ENCODE results near the gene SERPINA12.

SERPINA12 gene

DNA sequence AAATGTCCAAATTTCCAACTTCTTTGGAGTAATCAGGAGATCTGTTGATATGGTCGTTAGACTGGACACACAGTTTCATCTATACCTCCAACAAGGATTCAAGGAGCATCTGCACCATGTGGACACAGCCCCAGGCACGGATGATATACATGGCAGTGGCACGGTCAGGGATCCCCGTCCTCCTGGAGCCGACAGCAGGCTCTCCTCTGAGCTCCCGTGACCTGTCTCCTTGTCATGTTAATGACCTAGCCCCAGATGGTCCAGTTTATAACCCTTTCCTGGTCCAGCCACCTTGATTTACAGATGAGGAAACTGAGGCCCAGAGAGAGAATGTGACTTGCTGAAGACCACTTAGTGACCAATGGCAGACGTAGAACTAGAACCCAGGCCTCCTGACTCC is 35.5 kb upstream of the SERPINA12 start:
- Histone ChIP-seq H3K4me1 (ENCODE audit: control insufficient read depth, low read depth, low read length) (peaks cover 16% of the 10 kb centered on the region), H3K27me3 (ENCODE audit: control insufficient read depth, insufficient read depth, low read length) (no peaks in the 10 kb centered on the region), H3K9ac (ENCODE audit: low read length) (no peak overlapping the region), H3K9me3 (ENCODE audit: control insufficient read depth, low read depth, low read length) (no peaks in the 10 kb centered on the region), H3K4me3 (ENCODE audit: low read length) (no peak overlapping the region), H3K36me3 (ENCODE audit: control insufficient read depth, low read depth, low read length) (no peaks in the 10 kb centered on the region), H3K27ac (ENCODE audit: low read length) (no peak overlapping the region)

DNA sequence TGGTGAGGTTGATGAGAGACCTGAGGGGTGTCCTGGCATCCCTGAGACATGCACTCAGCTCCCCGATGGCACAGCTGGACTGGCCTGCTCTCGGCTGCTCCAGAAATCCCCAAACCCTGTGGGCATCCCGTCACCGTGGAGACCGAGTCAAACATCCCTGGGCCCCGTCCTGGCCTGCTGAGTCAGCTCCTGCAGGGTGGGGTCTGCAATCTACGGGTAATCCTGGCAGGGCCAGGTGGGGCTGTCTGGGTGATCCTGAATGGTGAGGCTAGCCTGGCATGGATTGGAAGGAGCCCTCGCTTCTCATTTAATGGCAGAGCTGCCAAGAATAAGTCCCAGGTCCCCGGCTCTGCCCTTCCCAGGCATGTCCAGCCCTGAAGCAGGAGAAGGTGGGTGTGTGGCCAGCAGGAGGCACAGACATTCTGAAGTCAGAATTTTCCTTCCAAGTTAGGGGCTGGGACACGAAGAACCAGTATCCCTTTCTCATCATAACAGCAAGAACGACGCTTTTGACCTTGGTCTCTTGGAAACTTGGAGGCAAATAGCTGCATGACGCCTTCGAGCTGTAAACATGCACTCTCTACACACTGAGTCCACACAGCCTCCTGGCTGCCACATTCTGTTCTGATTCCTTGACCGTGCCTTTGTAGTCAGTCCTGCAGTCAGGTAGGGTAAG is 34.3 kb upstream of the SERPINA12 start:
- Histone ChIP-seq H3K36me3 (ENCODE audit: control insufficient read depth, low read depth, low read length) (no peaks in the 10 kb centered on the region), H3K27me3 (ENCODE audit: control insufficient read depth, insufficient read depth, low read length) (no peaks in the 10 kb centered on the region), H3K27ac (ENCODE audit: low read length) (no peak overlapping the region), H3K9ac (ENCODE audit: low read length) (no peak overlapping the region), H3K4me1 (ENCODE audit: control insufficient read depth, low read depth, low read length) (peaks cover 13% of the 10 kb centered on the region), H3K9me3 (ENCODE audit: control insufficient read depth, low read depth, low read length) (no peaks in the 10 kb centered on the region), H3K4me3 (ENCODE audit: low read length) (no peak overlapping the region)

GRCh38 chr14:94542811-94543440 is 33.7 kb upstream of the SERPINA12 start:
- Histone ChIP-seq H3K9ac (ENCODE audit: low read length) (no peak overlapping the region), H3K27ac (ENCODE audit: low read length) (no peak overlapping the region), H3K4me1 (ENCODE audit: control insufficient read depth, low read depth, low read length) (peaks cover 13% of the 10 kb centered on the region), H3K9me3 (ENCODE audit: control insufficient read depth, low read depth, low read length) (no peaks in the 10 kb centered on the region), H3K4me3 (ENCODE audit: low read length) (no peak overlapping the region), H3K36me3 (ENCODE audit: control insufficient read depth, low read depth, low read length) (no peaks in the 10 kb centered on the region), H3K27me3 (ENCODE audit: control insufficient read depth, insufficient read depth, low read length) (no peaks in the 10 kb centered on the region)

- Histone ChIP-seq H3K36me3 (ENCODE audit: control insufficient read depth, low read depth, low read length) (no peaks in the 10 kb centered on the region), H3K9ac (ENCODE audit: low read length) (no peak overlapping the region), H3K9me3 (ENCODE audit: control insufficient read depth, low read depth, low read length) (no peaks in the 10 kb centered on the region), H3K27ac (ENCODE audit: low read length) (no peak overlapping the region), H3K27me3 (ENCODE audit: control insufficient read depth, insufficient read depth, low read length) (no peaks in the 10 kb centered on the region), H3K4me3 (ENCODE audit: low read length) (no peak overlapping the region), H3K4me1 (ENCODE audit: control insufficient read depth, low read depth, low read length) (peaks cover 13% of the 10 kb centered on the region)
Measured at GRCh38 chr14:94542111-94542810, 33.0 kb upstream of the SERPINA12 start.

- H3K36me3 ChIP-seq (ENCODE audit: control insufficient read depth, low read depth, low read length) = no peaks in the 10 kb centered on the region
- H3K9ac ChIP-seq (ENCODE audit: low read length) = no peak overlapping the region
- H3K9me3 ChIP-seq (ENCODE audit: control insufficient read depth, low read depth, low read length) = no peaks in the 10 kb centered on the region
- H3K27ac ChIP-seq (ENCODE audit: low read length) = no peak overlapping the region
- H3K4me3 ChIP-seq (ENCODE audit: low read length) = no peak overlapping the region
- H3K27me3 ChIP-seq (ENCODE audit: control insufficient read depth, insufficient read depth, low read length) = no peaks in the 10 kb centered on the region
- H3K4me1 ChIP-seq (ENCODE audit: control insufficient read depth, low read depth, low read length) = peaks cover 13% of the 10 kb centered on the region
Measured at GRCh38 chr14:94541234-94541975, 32.1 kb upstream of the SERPINA12 start.

DNA sequence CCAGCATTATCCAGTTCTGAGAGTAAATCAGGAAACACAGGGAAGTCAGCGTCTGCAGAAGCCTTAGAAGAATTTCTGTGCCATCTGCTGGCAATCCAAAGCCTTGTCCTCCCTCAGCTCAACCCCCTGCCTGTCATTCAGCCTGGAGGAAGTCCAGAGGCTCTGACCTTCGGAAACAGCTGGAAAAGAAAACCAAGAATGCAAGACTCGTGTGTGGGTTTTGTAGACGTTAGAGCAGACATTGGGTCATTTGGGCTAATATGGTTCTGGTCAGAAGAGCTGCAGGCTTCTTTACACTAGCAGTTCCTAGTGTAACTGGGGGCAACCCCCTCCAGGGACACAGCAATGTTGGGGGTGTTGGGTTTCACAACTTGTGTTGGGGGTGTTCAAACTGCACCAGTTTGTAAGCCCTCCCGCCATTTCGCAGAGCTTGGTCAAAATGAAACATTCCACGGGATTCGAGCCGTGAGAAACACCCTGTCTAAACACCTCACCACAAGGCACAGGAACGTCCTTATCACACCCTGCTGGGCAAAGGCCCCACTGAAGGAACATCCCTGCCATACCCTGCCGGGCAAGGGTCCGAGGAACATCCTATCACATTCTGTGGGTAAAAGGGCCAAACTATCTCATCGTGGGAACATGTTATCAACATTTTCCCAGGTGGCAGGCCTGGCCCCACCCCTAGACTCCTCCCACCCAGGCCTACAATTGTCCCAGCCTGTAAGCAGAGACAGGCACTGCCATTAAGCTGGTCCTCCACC is 30.9 kb upstream of the SERPINA12 start:
- no peaks in the 10 kb centered on the region for H3K27me3 ChIP-seq (ENCODE audit: control insufficient read depth, insufficient read depth, low read length)

DNA sequence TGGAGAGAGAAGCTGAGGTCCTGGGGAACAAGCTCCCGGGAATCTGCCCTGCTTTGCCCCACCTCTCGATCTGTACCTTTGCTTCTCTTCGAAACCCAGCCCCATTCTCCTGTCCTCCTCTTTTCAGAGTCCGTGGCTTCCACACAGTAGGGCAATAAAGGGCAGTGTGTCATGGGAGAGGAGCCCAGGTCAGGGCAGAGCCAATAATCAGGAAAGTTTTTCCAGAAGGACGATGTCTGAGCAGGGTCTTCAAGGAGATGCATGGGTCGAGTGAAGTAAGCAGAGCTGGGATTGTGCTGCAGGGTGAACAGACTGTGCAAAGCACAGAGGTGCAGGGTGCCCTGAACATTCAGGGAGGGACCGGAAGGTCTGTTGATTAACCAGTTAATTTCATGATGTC is 29.9 kb upstream of the SERPINA12 start:
- no peak overlapping the region for H3K9ac ChIP-seq (ENCODE audit: low read length)
- H3K27me3 ChIP-seq (ENCODE audit: control insufficient read depth, insufficient read depth, low read length) = no peaks in the 10 kb centered on the region
- H3K9me3 ChIP-seq (ENCODE audit: control insufficient read depth, low read depth, low read length) = no peaks in the 10 kb centered on the region
- peaks cover 4% of the 10 kb centered on the region for H3K4me1 ChIP-seq (ENCODE audit: control insufficient read depth, low read depth, low read length)
- no peak overlapping the region for H3K4me3 ChIP-seq (ENCODE audit: low read length)
- no peak overlapping the region for H3K27ac ChIP-seq (ENCODE audit: low read length)
- H3K36me3 ChIP-seq (ENCODE audit: control insufficient read depth, low read depth, low read length) = no peaks in the 10 kb centered on the region

More for the DNA sequence above, 30.9 kb upstream of the SERPINA12 start:
- Histone ChIP-seq H3K27ac (ENCODE audit: low read length) (no peak overlapping the region), H3K9me3 (ENCODE audit: control insufficient read depth, low read depth, low read length) (no peaks in the 10 kb centered on the region), H3K9ac (ENCODE audit: low read length) (no peak overlapping the region), H3K4me3 (ENCODE audit: low read length) (no peak overlapping the region), H3K36me3 (ENCODE audit: control insufficient read depth, low read depth, low read length) (no peaks in the 10 kb centered on the region), H3K4me1 (ENCODE audit: control insufficient read depth, low read depth, low read length) (peaks cover 11% of the 10 kb centered on the region)

GRCh38 chr14:94538070-94538740 is 28.9 kb upstream of the SERPINA12 start:
- no peak overlapping the region for H3K9ac ChIP-seq (ENCODE audit: low read length)
- H3K4me3 ChIP-seq (ENCODE audit: low read length) = no peak overlapping the region
- no peaks in the 10 kb centered on the region for H3K36me3 ChIP-seq (ENCODE audit: control insufficient read depth, low read depth, low read length)
- no peaks in the 10 kb centered on the region for H3K9me3 ChIP-seq (ENCODE audit: control insufficient read depth, low read depth, low read length)
- H3K4me1 ChIP-seq (ENCODE audit: control insufficient read depth, low read depth, low read length) = no peaks in the 10 kb centered on the region
- no peak overlapping the region for H3K27ac ChIP-seq (ENCODE audit: low read length)
- H3K27me3 ChIP-seq (ENCODE audit: control insufficient read depth, insufficient read depth, low read length) = no peaks in the 10 kb centered on the region

- no peak overlapping the region for H3K9ac ChIP-seq (ENCODE audit: low read length)
Measured at GRCh38 chr14:94536836-94537235, 27.6 kb upstream of the SERPINA12 start.

DNA sequence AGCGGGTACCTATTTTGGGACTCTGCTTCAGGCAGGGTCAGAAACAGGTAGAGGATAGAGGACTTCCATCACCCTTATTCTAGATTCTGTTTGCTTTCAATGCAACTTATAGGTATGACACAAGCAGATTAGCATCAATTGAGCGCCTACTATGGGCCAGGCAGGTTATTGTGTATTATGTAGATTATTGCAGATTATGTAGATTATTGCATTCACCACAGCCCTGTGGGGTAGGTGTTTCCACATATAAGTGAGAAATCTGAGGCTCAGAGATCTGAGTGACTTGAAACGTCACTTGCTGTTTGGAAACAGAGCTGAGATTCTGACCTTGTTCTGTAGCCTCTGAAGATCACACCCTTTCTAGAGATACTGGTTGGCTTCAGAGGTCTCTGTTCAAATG is 26.2 kb upstream of the SERPINA12 start:
- Histone ChIP-seq H3K27ac (ENCODE audit: low read length) (no peak overlapping the region), H3K4me1 (ENCODE audit: control insufficient read depth, low read depth, low read length) (no peaks in the 10 kb centered on the region), H3K9me3 (ENCODE audit: control insufficient read depth, low read depth, low read length) (no peaks in the 10 kb centered on the region), H3K36me3 (ENCODE audit: control insufficient read depth, low read depth, low read length) (no peaks in the 10 kb centered on the region), H3K9ac (ENCODE audit: low read length) (no peak overlapping the region), H3K27me3 (ENCODE audit: control insufficient read depth, insufficient read depth, low read length) (no peaks in the 10 kb centered on the region), H3K4me3 (ENCODE audit: low read length) (no peak overlapping the region)

More at GRCh38 chr14:94536836-94537235, 27.6 kb upstream of the SERPINA12 start:
- Histone ChIP-seq H3K9me3 (ENCODE audit: control insufficient read depth, low read depth, low read length) (no peaks in the 10 kb centered on the region), H3K36me3 (ENCODE audit: control insufficient read depth, low read depth, low read length) (no peaks in the 10 kb centered on the region), H3K27ac (ENCODE audit: low read length) (no peak overlapping the region), H3K27me3 (ENCODE audit: control insufficient read depth, insufficient read depth, low read length) (no peaks in the 10 kb centered on the region), H3K4me1 (ENCODE audit: control insufficient read depth, low read depth, low read length) (no peaks in the 10 kb centered on the region), H3K4me3 (ENCODE audit: low read length) (no peak overlapping the region)

Measured in iPS-18a (cell line).